Fibroblast of upper back skin (primary cell): Measurements from ENCODE around the gene SNTN.

Experiments
- DNase-seq: peaks from one replicate; pipeline ENCODE4 v3.0.0-alpha.2; 2013

Gene SNTN

DNA sequence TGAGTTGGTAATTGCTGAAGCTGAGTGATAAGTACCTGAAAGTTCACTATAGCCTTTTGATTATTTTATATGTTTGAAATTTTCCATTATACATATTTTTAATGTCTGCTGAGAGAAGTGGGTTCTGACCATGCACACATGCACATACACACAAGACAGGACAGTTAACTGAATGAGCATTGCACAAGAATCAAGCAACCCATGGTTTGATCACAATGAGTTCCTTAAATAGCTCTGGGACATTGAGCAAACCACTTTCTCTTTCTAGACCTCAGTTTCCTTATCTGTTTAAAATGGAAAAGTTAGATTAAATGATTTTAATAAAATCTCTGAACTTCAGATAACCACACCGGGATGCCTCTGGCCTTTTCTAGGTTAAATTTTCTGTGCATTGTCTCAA lies 26.7 kb downstream of the SNTN start:
- no peak for DNase-seq

- DNase-seq: no peak
These were observed 31.6 kb downstream of the SNTN start for GRCh38 chr3:63684081-63684480.

- DNase-seq: no peak
These were observed 32.9 kb downstream of the SNTN start for GRCh38 chr3:63685340-63685739.

GRCh38 chr3:63687278-63688225 lies 35.1 kb downstream of the SNTN start:
- DNase-seq: no peak

- DNase-seq: no peak
These were observed 36.8 kb downstream of the SNTN start for GRCh38 chr3:63689285-63689684.

GRCh38 chr3:63693351-63693750 lies 40.9 kb downstream of the SNTN start:
- DNase-seq: no peak

DNA sequence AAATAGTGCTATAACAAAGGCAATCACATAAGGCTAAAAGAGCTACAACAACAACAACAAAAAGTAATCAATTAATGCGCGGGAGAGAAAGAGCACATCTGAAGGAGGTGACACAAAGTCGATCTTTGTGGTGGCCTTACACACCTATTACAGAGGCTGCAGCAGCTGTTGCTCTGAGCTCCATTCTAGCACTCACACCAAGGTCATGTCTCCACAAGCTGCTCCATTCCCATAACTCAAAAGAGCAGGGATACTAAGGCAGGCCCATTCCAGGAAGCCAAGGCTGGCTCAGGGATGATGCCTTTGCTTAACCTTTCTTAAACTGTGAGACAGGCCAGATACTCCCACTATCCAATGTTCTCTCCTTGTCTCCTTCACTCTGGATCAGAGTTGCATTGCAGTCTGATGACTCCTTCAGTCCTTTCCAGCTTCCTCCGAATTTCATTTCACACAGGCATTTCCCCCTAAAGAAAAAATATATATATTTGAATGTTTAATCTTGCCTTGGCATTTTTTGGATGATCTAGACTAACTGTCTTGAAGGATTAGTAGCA lies 52.7 kb downstream of the SNTN start:
- peak; percentile 34 for DNase-seq

DNA sequence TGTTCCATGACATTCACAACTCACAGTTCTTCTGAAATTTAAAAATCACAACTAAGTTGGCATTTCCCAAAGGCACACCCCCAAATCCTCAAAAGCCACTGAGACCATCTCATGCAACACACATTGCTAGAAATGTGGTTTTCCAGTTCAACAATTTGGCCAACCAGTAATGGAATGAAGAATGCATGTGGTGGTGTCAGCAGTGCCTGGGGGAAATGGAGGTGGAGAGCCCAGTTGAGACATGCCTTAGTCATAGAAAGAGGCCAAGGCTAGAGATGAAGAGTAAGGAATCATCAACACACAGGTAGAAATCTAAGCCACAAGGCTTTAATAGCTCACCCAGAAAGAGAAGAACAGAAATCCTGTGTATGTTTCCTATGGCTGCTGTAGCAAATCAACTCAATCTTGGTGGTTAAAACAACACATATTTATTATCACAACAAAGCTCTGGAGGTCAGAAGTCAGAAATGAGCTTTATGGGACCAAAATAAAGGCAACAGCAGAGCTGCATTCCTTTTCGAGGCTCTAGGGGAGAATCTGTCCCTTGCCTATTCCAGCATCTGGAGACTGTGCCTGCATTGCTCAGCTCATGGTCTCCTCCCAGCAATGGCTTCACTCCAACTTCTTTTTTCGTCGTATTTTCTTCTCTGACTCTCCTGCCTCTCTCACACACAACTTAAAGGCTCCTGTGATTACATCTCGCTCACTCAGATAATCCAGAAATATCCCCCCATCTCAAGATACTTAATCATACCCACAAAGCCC lies 54.0 kb downstream of the SNTN start:
- DNase-seq: peak; percentile 48

- DNase-seq: no peak
These were observed 55.3 kb downstream of the SNTN start for GRCh38 chr3:63707731-63708130.

DNA sequence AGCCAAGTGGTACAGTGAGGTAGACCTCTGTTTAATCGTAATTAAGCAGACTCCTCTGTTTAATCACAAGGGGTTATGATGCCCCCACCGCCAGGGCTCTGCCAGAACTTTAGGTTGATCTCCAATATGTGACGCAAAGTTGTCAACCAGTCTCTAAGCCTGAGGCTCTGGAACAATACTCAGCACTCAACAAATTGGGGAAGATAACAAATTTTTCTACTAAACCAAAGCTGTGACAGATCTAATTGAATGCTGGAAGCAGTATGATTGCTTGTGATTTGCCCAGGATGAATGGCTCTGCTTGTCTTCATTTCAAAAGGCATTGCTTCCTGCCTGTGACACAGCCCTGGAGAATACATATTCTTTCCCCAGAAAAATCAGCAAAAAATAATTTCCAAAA lies 57.1 kb downstream of the SNTN start:
- DNase-seq: no peak
